GM23338 (cell line): Measurements from ENCODE around the gene PDE4D. TPM values are rescaled to one million over a fixed set of nuclear protein-coding genes. Genes with fewer than 3 reads are reported as not detected.

Experiments
- ATAC-seq: fragments of 200-7000 bp; cut with Tn5 transposase; 3 replicates; pipeline ENCODE4 v1.9.1; 2020
- DNase-seq: peaks from one replicate; pipeline ENCODE4 v3.0.0-alpha.2; 2015; ENCODE audit warnings: low spot score
- H2AFZ ChIP-seq: fragments of 200-600 bp; sonication (generic); 2 replicates; pipeline ENCODE4 v1.8.0; 2016; ENCODE audit warnings: antibody characterized with exemption, mild to moderate bottlenecking, moderate library complexity
- H3F3A ChIP-seq: fragments of 200-600 bp; sonication (generic); replicated peaks from 2 replicates; pipeline ENCODE4 v1.8.0; 2017; ENCODE audit warnings: antibody characterized with exemption, mixed run types, low read depth
- H3K27ac ChIP-seq: fragments of 200-600 bp; sonication (generic); 2 replicates; pipeline ENCODE4 v1.6.1; 2016; ENCODE audit warnings: low read depth
- H3K27me3 ChIP-seq: fragments of 200-600 bp; sonication (generic); 2 replicates; pipeline ENCODE4 v1.8.0; 2016; ENCODE audit warnings: mild to moderate bottlenecking, mixed run types, moderate library complexity; ENCODE audit not compliant: insufficient read depth
- H3K36me3 ChIP-seq: fragments of 200-600 bp; sonication (generic); 2 replicates; pipeline ENCODE4 v1.8.0; 2016; ENCODE audit warnings: mild to moderate bottlenecking; ENCODE audit not compliant: insufficient read depth
- H3K4me1 ChIP-seq: fragments of 200-600 bp; sonication (generic); 2 replicates; pipeline ENCODE4 v1.8.0; 2016; ENCODE audit warnings: mild to moderate bottlenecking, moderate library complexity; ENCODE audit not compliant: insufficient read depth
- H3K4me2 ChIP-seq: fragments of 200-600 bp; sonication (generic); 2 replicates; pipeline ENCODE4 v1.7.1; 2017; ENCODE audit warnings: mixed run types
- H3K4me3 ChIP-seq: fragments of 200-600 bp; sonication (generic); 2 replicates; pipeline ENCODE4 v1.6.1; 2016; ENCODE audit warnings: mixed run types
- H3K79me2 ChIP-seq: fragments of 200-600 bp; sonication (generic); replicated peaks from 2 replicates; pipeline ENCODE4 v1.8.0; 2017; ENCODE audit warnings: mild to moderate bottlenecking; ENCODE audit not compliant: insufficient read depth
- H3K9me2 ChIP-seq: fragments of 200-600 bp; sonication (generic); 2 replicates; pipeline ENCODE4 v1.8.0; 2017; ENCODE audit not compliant: insufficient read depth
- H4K20me1 ChIP-seq: fragments of 200-600 bp; sonication (generic); replicated peaks from 2 replicates; pipeline ENCODE4 v1.8.0; 2017; ENCODE audit warnings: mild to moderate bottlenecking; ENCODE audit not compliant: insufficient read depth
- H3K27ac Mint-ChIP-seq: 2 replicates; pipeline ENCODE4 v1.8.0; 2020; ENCODE audit warnings: inconsistent platforms, mild to moderate bottlenecking, moderate library complexity, mixed read lengths
- H3K27me3 Mint-ChIP-seq: 3 replicates; pipeline ENCODE4 v1.8.0; 2022; ENCODE audit warnings: low read depth, mild to moderate bottlenecking, moderate library complexity, mixed read lengths, inconsistent platforms; ENCODE audit not compliant: insufficient read depth, poor library complexity
- H3K36me3 Mint-ChIP-seq: 3 replicates; pipeline ENCODE4 v1.8.0; 2021; ENCODE audit warnings: low read depth, mild to moderate bottlenecking, inconsistent platforms, moderate library complexity, mixed read lengths
- H3K4me1 Mint-ChIP-seq: 3 replicates; pipeline ENCODE4 v1.8.0; 2020; ENCODE audit warnings: mild to moderate bottlenecking, inconsistent platforms, mixed read lengths
- H3K4me3 Mint-ChIP-seq: 3 replicates; pipeline ENCODE4 v1.8.0; 2021; ENCODE audit warnings: moderate library complexity, mild to moderate bottlenecking, inconsistent platforms, mixed read lengths
- H3K9me3 Mint-ChIP-seq: 3 replicates; pipeline ENCODE4 v1.8.0; 2020; ENCODE audit warnings: moderate library complexity, mild to moderate bottlenecking, inconsistent platforms, mixed read lengths
- CREB1 ChIP-seq: fragments of 250-450 bp; sonication (Bioruptor Pico); IDR thresholded peaks from 2 replicates; pipeline ENCODE4 v1.5.0; 2020; ENCODE audit warnings: low read depth, mild to moderate bottlenecking, moderate library complexity
- CTCF ChIP-seq, 2 experiments: fragments of 200-600 bp in 1 of 2; sonication (generic) in 1 of 2; conservative IDR thresholded peaks; 2 replicates each; pipeline versions ENCODE4 v1.5.1 to v1.6.1; 2016 to 2017; ENCODE audit warnings: antibody characterized with exemption in 2 of 2, low read depth in 2 of 2, mild to moderate bottlenecking in 2 of 2, moderate library complexity in 1 of 2
- EZH2 ChIP-seq: fragments of 200-600 bp; sonication (generic); IDR thresholded peaks from one replicate; pipeline ENCODE4 v1.8.0; 2017; ENCODE audit warnings: antibody characterized with exemption, mild to moderate bottlenecking, low read depth; ENCODE audit not compliant: unreplicated experiment
- EZH2phosphoT487 ChIP-seq: fragments of 200-600 bp; sonication (generic); IDR thresholded peaks from one replicate; pipeline ENCODE4 v1.8.1; 2018; ENCODE audit warnings: antibody characterized with exemption; ENCODE audit not compliant: unreplicated experiment
- JUNB ChIP-seq: IDR thresholded peaks from one replicate; pipeline ENCODE4 v1.6.1; 2016; ENCODE audit warnings: antibody characterized with exemption; ENCODE audit not compliant: unreplicated experiment
- POLR2AphosphoS5 ChIP-seq: IDR thresholded peaks from 2 replicates; pipeline ENCODE4 v1.6.1; 2016; ENCODE audit warnings: antibody characterized with exemption, low read depth
- REST ChIP-seq: IDR thresholded peaks from one replicate; pipeline ENCODE4 v1.6.1; 2018; ENCODE audit warnings: antibody characterized with exemption; ENCODE audit not compliant: unreplicated experiment
- STAT1 ChIP-seq: IDR thresholded peaks from one replicate; pipeline ENCODE4 v1.6.1; 2016; ENCODE audit warnings: antibody characterized with exemption; ENCODE audit not compliant: unreplicated experiment
- ZNF331 ChIP-seq: fragments of 250-450 bp; sonication (Bioruptor Pico); IDR thresholded peaks from 2 replicates; pipeline ENCODE4 v1.5.0; 2020; ENCODE audit warnings: low read depth, mild to moderate bottlenecking, moderate library complexity
- ZNF462 ChIP-seq: fragments of 250-450 bp; sonication (Bioruptor Pico); IDR thresholded peaks from 2 replicates; pipeline ENCODE4 v1.5.0; 2020; ENCODE audit warnings: mild to moderate bottlenecking, moderate library complexity
- polyA plus RNA-seq: library from polyadenylated mRNA; unstranded; fragments of >200 nt; fragmentation: Nextera tagmentation; extraction: Ambion mirVana; gene quantifications from 2 replicates; pipeline ENCODE4 v1.2.1, GENCODE V29; 2016
- total RNA-seq: library from RNA; depleted of rRNA; stranded (reverse); fragments of >200 nt; shearing (Covaris generic); gene quantifications from 2 replicates; pipeline ENCODE4 v1.2.3, GENCODE V29; 2014

The PDE4D gene
- total and polyA plus RNA-seq, 2 experiments from 2014 or later, result 2.1 to 4.7 TPM

GRCh38 chr5:59542851-59543820 lies 350.4 kb downstream of the PDE4D start (continued):
- TF ChIP-seq JUNB (no peak), CTCF (conservative IDR thresholded peaks at IDR 0.05; ENCODE audit: low read depth in 2 of 2) (no peak), CREB1 (CRISPR knock-in tag) (no peak), EZH2phosphoT487 (no peak), EZH2 (no peak)

- Histone ChIP-seq H4K20me1 (no peaks in the 10 kb centered on the region), H3K36me3 (no peaks in the 10 kb centered on the region), H3K27ac (no peak overlapping the region), H3K27me3 (no peaks in the 10 kb centered on the region), H3K9me2 (no peaks in the 10 kb centered on the region), H3K4me2 (no peak overlapping the region), H3K4me3 (no peak overlapping the region), H2AFZ (no peak overlapping the region), H3F3A (no peaks in the 10 kb centered on the region), H3K4me1 (peaks cover 9% of the 10 kb centered on the region; the same call in 1 of the 2 replicates), H3K79me2 (no peaks in the 10 kb centered on the region)
- no peak overlapping the region for H3K27ac Mint-ChIP-seq
- no peaks in the 10 kb centered on the region for H3K9me3 Mint-ChIP-seq
- H3K4me3 Mint-ChIP-seq, result no peak overlapping the region
- H3K36me3 Mint-ChIP-seq, result no peaks in the 10 kb centered on the region
- ATAC-seq (no peak), DNase-seq (no peak)
- peaks cover 2% of the 10 kb centered on the region for H3K27me3 Mint-ChIP-seq
- H3K4me1 Mint-ChIP-seq, result peaks cover 18% of the 10 kb centered on the region
- TF ChIP-seq JUNB, result no peak
- no peak for TF ChIP-seq POLR2AphosphoS5
- no peak for TF ChIP-seq ZNF462 (CRISPR knock-in tag)
- no peak for TF ChIP-seq STAT1
- TF ChIP-seq REST, result no peak
- TF ChIP-seq ZNF331 (CRISPR knock-in tag), result no peak
Observed at GRCh38 chr5:59542306-59542705, 351.2 kb downstream of the PDE4D start.
